ENCODE measurements around the gene L3MBTL2. TPM values are rescaled to one million over a fixed set of nuclear protein-coding genes. Genes with fewer than 3 reads are reported as not detected.

L3MBTL2 gene
- total RNA-seq, 1 experiment from 2014 or later: 24.7 TPM

DNA sequence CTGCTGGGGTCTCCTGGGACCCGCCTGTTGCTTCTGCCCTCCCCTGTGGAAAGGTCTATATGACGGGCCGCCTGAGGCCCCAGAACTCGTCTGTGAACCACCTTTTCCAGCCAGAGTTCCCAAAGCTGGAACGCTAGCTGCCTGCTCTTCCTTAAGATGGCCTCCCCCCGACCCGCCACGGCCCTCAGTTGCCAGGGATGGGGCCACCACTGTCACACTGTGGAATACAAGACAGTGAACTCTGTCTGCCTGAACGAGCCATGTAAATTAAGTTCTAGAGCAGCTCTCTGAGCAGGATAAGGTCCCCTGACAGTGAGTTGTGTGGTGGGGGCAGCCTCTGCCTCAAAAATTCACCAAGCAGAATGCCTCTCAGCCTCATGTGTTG, 25.3 kb downstream of the L3MBTL2 start:
- Histone ChIP-seq H3K4me2 (ENCODE audit: low read length) (no peak overlapping the region), H4K20me1 (ENCODE audit: insufficient read depth) (no peaks in the 10 kb centered on the region), H3K9me3 (ENCODE audit: control insufficient read depth in 1 of 2, insufficient read depth in 1 of 2, low read depth in 1 of 2, low read length in 2 of 2) (no peaks in the 10 kb centered on the region), H3K79me2 (ENCODE audit: insufficient read depth, low read length) (no peaks in the 10 kb centered on the region), H3K9ac (ENCODE audit: low read length) (no peak overlapping the region), H3K4me1 (ENCODE audit: control insufficient read depth in 1 of 2, insufficient read depth in 2 of 2, low read length in 2 of 2) (peaks cover 3 to 5% of the 10 kb centered on the region in 2 experiments; a peak in 2 of 4 replicates), H3K27ac (ENCODE audit: low read depth, low read length) (no peak overlapping the region), H3K36me3 (ENCODE audit: control insufficient read depth in 1 of 2, insufficient read depth in 2 of 2, low read length in 2 of 2) (no peaks in the 10 kb centered on the region; a peak in 1 of 4 replicates), H3K4me3 (replicated peaks in 1 of 2; ENCODE audit: low read depth in 1 of 2, low read length in 2 of 2) (no peak overlapping the region), H3K27me3 (ENCODE audit: insufficient read depth, low read length) (no peaks in the 10 kb centered on the region), H3K9me2 (ENCODE audit: insufficient read depth) (no peaks in the 10 kb centered on the region), H2AFZ (ENCODE audit: low read depth, low read length, poor library complexity, severe bottlenecking) (no peak overlapping the region)
- ChIA-PET CTCF (interaction anchor here (0.9 kb wide), 1 partner anchor 287 kb away, joined by 5 read pairs; no protein-coding TSS in a partner anchor), RAD21 (ENCODE audit: low non-redundant PET in 1 of 2, low total read pairs in 2 of 2, uncharacterized antibody in 2 of 2, unreplicated experiment in 2 of 2) (no interaction called here), POLR2A (no interaction called here)
- TF ChIP-seq, protein P1, sequence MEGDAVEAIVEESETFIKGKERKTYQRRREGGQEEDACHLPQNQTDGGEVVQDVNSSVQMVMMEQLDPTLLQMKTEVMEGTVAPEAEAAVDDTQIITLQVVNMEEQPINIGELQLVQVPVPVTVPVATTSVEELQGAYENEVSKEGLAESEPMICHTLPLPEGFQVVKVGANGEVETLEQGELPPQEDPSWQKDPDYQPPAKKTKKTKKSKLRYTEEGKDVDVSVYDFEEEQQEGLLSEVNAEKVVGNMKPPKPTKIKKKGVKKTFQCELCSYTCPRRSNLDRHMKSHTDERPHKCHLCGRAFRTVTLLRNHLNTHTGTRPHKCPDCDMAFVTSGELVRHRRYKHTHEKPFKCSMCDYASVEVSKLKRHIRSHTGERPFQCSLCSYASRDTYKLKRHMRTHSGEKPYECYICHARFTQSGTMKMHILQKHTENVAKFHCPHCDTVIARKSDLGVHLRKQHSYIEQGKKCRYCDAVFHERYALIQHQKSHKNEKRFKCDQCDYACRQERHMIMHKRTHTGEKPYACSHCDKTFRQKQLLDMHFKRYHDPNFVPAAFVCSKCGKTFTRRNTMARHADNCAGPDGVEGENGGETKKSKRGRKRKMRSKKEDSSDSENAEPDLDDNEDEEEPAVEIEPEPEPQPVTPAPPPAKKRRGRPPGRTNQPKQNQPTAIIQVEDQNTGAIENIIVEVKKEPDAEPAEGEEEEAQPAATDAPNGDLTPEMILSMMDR (IDR thresholded peaks at IDR 0.05 in 2 of 3, conservative IDR thresholded peaks at IDR 0.05 in 1 of 3; ENCODE audit: borderline replicate concordance in 1 of 3, insufficient read depth in 1 of 3, low read depth in 2 of 3, low read length in 2 of 3): no peak
- TF ChIP-seq REST (IDR thresholded peaks at IDR 0.05; ENCODE audit: low read depth): no peak
- TF ChIP-seq SP1 (IDR thresholded peaks at IDR 0.05; ENCODE audit: low read depth): no peak
- TF ChIP-seq CBX3 (IDR thresholded peaks at IDR 0.05; ENCODE audit: low read depth): no peak
- no peak for TF ChIP-seq SRF (IDR thresholded peaks at IDR 0.05; ENCODE audit: low read depth)
- TF ChIP-seq EGR1 (IDR thresholded peaks at IDR 0.05; ENCODE audit: low read depth): no peak
- TF ChIP-seq ZNF274 (IDR thresholded peaks at IDR 0.05; ENCODE audit: low read depth, low read length): no peak
- no peak for TF ChIP-seq POLR2AphosphoS5 (IDR thresholded peaks at IDR 0.05; ENCODE audit: low read depth, low read length)
- no peak for TF ChIP-seq FOSL1 (IDR thresholded peaks at IDR 0.05; ENCODE audit: low read depth)
- intact Hi-C loops (cut with micrococcal nuclease): no loop called here
- no peak for DNase-seq (ENCODE audit: low read depth, low spot score)
- ATAC-seq: no peak
- BruUV-seq (replicated peaks): TSS peak; percentile 9

All from HCT116 (cell line).